Measurements from ENCODE around the gene CRTC1. TPM values are rescaled to one million over a fixed set of nuclear protein-coding genes. Genes with fewer than 3 reads are reported as not detected.

The CRTC1 gene
- total RNA-seq, 1 donor from 2014 or later: 7.0 TPM

DNA sequence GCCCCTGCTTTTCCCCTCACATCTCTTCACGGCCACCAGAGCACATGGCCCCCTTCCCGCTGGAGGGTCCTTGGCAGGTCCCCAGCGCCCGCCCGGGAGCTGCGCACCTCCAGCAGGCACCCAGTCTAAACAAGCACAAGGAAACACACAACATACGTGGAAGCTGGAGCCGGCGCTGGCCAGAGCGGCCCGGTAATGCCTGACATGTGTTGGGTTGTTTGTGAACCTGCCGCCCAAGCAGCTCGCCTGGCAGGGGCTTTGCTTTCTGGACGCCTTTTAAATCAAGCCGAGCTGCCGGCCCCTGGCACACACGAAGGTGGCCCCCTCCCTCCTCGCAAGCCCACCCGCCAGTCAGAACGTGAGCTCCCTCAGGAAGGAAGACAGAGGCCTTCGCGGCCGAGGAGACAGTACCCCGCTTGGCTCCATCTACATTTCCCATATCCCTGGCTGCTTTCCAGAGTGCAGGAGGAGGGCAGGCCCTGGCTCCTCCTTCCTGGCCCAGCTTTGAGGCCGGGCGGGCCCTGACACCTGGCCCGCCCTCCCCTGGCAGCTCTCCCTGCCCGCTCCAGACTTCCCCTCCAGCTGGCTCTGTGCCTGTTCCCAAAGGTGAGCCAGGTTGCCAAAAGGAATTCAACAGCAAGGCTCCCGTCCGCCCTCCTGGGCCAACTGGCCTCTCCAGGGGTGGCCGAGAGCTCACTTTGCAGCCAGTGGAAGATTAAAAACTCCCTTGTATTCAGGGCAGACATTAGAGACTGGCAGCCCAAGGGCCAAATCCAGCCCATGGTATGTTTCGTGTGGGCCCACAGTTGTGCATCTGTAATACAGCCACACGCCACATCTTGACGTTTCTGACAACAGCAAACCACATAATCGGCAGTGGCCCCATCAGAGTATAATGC, 78.9 kb downstream of the CRTC1 start:
- Mint-ChIP-seq H3K4me1 (ENCODE audit: low read depth) (no peaks in the 10 kb centered on the region), H3K36me3 (ENCODE audit: low read depth) (no peaks in the 10 kb centered on the region), H3K27ac (no peak overlapping the region)

DNA sequence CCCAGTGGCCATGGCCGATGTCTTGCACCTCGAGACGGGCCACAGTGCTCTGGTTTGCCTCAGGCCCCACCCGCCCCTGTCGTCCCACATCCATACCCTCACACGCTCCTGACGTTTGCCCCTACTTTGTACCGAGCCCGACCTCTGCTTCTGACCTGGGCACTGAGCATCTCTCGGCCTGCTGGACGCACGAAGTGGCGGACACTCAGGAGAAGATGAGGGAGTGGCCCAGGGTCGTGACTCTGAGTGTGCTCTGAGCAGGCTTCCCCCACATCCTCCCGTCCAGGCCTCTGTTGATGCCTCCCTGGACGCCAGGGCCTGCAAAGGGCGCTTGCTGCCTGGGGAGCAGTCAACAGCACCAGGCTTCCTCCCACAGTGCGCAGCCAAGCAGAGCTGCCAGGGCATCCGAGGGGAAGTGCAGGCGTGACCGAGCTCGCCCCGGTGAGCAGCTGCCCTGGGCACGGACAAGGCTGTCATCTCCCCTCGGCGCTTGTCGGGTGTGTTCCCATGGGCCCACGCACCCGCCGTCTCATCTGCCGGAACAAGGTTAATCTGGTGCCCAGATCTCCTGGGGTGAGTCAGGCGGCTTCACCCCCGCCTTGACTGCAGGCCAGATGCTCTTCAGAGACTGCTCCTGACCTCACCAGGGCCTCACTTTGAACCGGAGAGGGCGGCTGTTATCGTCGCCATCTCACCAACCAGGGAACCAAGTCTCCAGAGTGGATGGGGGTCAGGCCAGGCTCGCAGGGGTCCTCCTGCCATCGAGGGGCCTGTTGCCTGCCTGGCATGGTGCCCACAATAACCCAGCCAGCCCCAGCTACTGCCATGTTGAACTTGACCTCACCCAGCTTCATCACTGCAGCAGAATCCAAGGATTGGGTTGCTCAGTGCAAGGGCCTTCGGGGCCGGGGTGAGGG, 80.5 kb downstream of the CRTC1 start:
- intact Hi-C loops (cut with micrococcal nuclease): no loop called here
- no peak overlapping the region for H3K27ac Mint-ChIP-seq
- H3K36me3 Mint-ChIP-seq (ENCODE audit: low read depth): no peaks in the 10 kb centered on the region
- DNase-seq (ENCODE audit: low spot score): no peak
- H3K27me3 Mint-ChIP-seq (ENCODE audit: low read depth): no peaks in the 10 kb centered on the region
- no peak overlapping the region for H3K4me3 Mint-ChIP-seq (ENCODE audit: low read depth)
- H3K9me3 Mint-ChIP-seq: no peaks in the 10 kb centered on the region
- H3K4me1 Mint-ChIP-seq (ENCODE audit: low read depth): no peaks in the 10 kb centered on the region

More for the DNA sequence above, 78.9 kb downstream of the CRTC1 start:
- intact Hi-C loops (cut with micrococcal nuclease): no loop called here
- Mint-ChIP-seq H3K27me3 (ENCODE audit: low read depth) (no peaks in the 10 kb centered on the region), H3K9me3 (no peaks in the 10 kb centered on the region), H3K4me3 (ENCODE audit: low read depth) (no peak overlapping the region)
- no peak for DNase-seq (ENCODE audit: low spot score)

DNA sequence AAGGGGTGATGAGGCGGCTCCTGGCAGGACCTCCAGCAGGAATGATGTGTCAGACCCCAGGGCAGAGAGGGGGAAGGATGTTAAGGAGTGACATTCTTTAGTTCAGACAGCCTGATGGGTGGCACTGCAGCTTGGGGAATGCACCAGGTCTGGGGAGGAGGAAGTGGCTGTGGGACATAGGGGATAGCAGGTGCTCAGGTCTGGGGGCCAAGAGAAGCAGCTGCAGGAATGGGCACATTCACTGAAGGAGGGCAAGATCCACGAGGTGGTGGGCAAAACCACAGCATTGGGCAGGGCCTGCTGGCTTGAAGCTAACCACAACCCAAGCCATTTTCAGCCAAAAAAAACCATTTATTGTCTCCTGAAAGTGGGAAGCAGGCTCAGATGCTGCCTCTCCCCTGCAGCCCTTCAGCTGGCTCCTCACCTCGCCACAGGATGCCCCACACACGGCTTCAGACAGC, 81.1 kb downstream of the CRTC1 start:
- H3K4me3 Mint-ChIP-seq (ENCODE audit: low read depth): no peak overlapping the region
- H3K27ac Mint-ChIP-seq: no peak overlapping the region
- no peaks in the 10 kb centered on the region for H3K36me3 Mint-ChIP-seq (ENCODE audit: low read depth)
- intact Hi-C loops (cut with micrococcal nuclease): no loop called here
- DNase-seq (ENCODE audit: low spot score): no peak
- no peaks in the 10 kb centered on the region for H3K27me3 Mint-ChIP-seq (ENCODE audit: low read depth)
- H3K9me3 Mint-ChIP-seq: no peaks in the 10 kb centered on the region
- no peaks in the 10 kb centered on the region for H3K4me1 Mint-ChIP-seq (ENCODE audit: low read depth)

DNA sequence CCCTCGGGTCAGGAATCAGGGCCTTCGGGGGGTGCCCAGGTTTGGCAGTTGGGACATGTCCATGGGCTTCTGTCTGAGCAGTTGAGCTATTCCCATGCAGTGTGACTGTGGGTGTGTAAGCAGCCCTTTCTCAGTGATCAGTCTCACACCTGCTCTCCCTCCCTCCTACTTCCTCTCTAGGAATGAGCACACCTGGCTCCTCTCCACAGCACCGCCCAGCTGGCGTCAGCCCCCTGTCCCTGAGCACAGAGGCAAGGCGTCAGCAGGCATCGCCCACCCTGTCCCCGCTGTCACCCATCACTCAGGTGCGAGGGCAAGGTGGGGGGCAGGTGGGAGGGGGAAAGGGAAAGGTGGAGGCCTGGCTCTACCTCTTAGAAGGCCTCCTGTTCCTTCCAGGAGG, 81.7 kb downstream of the CRTC1 start:
- H3K4me1 Mint-ChIP-seq (ENCODE audit: low read depth): no peaks in the 10 kb centered on the region
- no peak for DNase-seq (ENCODE audit: low spot score)
- no peaks in the 10 kb centered on the region for H3K36me3 Mint-ChIP-seq (ENCODE audit: low read depth)
- no peak overlapping the region for H3K27ac Mint-ChIP-seq
- no peak overlapping the region for H3K4me3 Mint-ChIP-seq (ENCODE audit: low read depth)
- no peaks in the 10 kb centered on the region for H3K9me3 Mint-ChIP-seq
- no peaks in the 10 kb centered on the region for H3K27me3 Mint-ChIP-seq (ENCODE audit: low read depth)
- intact Hi-C loops (cut with micrococcal nuclease): no loop called here

DNA sequence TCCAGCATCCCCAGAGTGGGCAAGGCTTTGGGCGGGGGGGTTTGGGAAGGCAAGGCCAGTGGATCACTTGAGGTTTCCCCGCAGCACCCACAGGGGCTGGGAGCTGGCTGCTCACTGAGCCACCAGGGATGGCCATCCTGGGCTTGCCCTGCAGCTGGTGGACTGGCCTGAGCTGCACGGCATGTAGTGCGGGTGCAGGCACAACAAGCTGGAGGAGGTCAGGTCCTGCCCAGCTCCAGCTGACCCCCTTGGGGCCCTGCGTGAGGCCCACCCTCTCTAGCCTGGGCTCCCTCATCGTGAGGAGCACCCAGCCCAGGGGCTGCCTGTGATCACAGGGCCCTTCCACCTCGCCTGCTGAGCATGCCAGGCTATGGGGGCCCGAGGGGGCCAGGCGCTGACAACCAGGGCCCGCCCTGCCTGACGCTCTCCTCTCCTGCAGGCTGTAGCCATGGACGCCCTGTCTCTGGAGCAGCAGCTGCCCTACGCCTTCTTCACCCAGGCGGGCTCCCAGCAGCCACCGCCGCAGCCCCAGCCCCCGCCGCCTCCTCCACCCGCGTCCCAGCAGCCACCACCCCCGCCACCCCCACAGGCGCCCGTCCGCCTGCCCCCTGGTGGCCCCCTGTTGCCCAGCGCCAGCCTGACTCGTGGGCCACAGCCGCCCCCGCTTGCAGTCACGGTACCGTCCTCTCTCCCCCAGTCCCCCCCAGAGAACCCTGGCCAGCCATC, 84.7 kb downstream of the CRTC1 start:
- no peak for DNase-seq (ENCODE audit: low spot score)
- H3K9me3 Mint-ChIP-seq: no peaks in the 10 kb centered on the region
- intact Hi-C loops (cut with micrococcal nuclease): no loop called here
- no peak overlapping the region for H3K27ac Mint-ChIP-seq
- no peak overlapping the region for H3K4me3 Mint-ChIP-seq (ENCODE audit: low read depth)
- H3K27me3 Mint-ChIP-seq (ENCODE audit: low read depth): no peaks in the 10 kb centered on the region
- no peaks in the 10 kb centered on the region for H3K36me3 Mint-ChIP-seq (ENCODE audit: low read depth)
- H3K4me1 Mint-ChIP-seq (ENCODE audit: low read depth): no peaks in the 10 kb centered on the region

DNA sequence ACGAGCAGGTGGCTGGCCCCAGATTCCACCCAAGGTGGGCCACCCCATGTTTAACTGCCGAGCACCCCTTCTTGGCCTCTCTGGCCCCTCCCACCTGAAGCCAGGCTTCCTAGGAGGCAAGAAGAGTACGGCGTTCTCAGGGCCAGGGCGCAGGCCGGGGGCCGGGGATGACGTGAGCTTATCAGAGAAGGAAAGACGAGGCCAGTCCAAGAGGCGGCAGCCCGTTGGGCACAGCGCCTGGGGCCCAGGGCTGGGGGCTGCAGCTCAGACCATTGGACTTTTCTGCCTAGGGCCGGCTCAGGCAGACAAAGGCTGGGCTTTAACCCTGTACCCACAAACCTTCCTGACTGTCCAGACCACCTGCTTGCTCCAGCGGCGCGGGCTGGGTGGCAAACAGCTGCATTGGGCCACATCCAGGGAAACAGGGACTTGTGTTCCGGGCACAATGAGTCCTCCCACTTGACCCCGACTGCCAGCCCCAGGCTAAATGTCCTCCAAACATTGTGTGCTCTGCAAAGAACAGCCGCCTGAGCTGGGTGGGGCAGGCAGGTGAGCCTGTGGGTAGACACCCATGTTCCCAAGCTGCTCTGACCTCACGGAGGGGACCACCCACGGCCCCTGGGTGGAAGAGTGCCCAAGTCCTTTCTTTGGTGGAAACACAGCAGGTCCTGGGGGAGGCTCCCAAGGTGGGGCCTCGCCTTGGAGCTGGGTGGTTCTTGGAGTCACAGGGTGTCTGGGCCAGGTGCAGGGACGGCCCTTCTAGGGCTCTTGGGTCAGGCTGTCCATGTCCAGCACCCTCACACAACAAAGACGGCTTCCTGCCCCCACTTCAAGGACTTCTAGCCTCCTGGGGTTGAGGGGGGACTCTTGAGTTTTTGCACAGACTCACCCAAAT, 85.8 kb downstream of the CRTC1 start:
- H3K9me3 Mint-ChIP-seq: no peaks in the 10 kb centered on the region
- no peaks in the 10 kb centered on the region for H3K27me3 Mint-ChIP-seq (ENCODE audit: low read depth)
- no peak overlapping the region for H3K27ac Mint-ChIP-seq
- H3K4me1 Mint-ChIP-seq (ENCODE audit: low read depth): no peaks in the 10 kb centered on the region
- DNase-seq (ENCODE audit: low spot score): no peak
- H3K4me3 Mint-ChIP-seq (ENCODE audit: low read depth): no peak overlapping the region
- H3K36me3 Mint-ChIP-seq (ENCODE audit: low read depth): no peaks in the 10 kb centered on the region
- intact Hi-C loops (cut with micrococcal nuclease): no loop called here

DNA sequence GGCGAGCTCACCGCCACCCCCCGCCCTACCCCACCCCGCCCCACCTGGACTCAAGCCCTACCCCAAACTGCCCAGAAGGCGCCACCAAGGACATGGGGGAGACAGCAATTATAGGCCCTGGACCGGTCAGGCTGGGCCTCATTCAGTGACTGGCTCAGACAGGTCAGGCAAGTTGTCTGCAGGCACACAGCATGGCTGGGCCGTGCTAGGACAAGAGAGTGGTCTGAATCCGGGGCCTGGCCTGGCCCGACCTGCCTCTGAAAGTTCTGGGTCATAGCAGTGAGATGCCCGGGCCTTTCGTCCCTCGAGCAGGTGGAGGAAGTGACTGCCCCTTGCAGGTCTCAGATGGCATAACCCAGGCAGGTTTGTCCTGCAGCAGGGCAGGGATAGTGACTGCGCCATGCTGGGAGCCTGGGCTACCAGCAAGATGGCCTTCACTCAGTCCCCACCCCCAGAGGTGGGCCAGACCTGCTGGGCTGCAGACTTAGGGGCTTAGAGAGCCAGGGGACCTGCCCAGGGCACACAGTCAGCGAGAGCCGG, 86.6 kb downstream of the CRTC1 start:
- H3K9me3 Mint-ChIP-seq: no peaks in the 10 kb centered on the region
- DNase-seq (ENCODE audit: low spot score): no peak
- intact Hi-C loops (cut with micrococcal nuclease): no loop called here
- H3K27me3 Mint-ChIP-seq (ENCODE audit: low read depth): no peaks in the 10 kb centered on the region
- H3K27ac Mint-ChIP-seq: no peak overlapping the region
- no peak overlapping the region for H3K4me3 Mint-ChIP-seq (ENCODE audit: low read depth)
- H3K4me1 Mint-ChIP-seq (ENCODE audit: low read depth): no peaks in the 10 kb centered on the region
- no peaks in the 10 kb centered on the region for H3K36me3 Mint-ChIP-seq (ENCODE audit: low read depth)

DNA sequence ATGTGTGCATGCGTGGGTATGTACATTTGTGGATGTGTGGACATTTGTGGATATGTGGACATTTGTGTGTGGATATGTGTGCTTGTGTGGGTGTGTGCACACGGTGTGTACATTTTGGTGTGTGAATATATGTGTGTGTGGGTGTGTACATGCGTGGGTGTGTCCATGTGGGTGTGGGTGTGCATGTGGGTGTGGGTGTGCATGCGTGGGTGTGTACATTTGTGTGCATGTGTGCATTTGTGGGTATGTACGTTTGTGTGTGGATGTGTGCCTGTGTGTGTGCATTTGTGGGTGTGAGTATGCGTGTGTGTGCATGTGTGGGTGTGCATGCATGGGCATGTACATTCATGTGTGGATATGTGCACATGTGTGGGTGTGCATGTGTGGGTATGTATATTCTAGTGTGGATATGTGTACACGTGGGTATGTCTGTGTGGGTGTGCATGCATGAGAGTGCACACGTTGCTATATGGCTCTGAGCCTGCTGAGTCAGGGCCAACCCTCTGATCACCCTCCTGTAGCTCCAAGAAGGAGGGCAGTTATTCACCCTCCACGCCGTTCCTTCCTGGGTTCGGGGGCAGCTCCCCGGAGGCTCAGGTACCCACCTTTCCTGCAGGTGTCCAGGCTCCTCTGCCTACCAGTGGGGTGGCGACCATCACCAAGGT, 87.3 kb downstream of the CRTC1 start:
- no peaks in the 10 kb centered on the region for H3K36me3 Mint-ChIP-seq (ENCODE audit: low read depth)

DNA sequence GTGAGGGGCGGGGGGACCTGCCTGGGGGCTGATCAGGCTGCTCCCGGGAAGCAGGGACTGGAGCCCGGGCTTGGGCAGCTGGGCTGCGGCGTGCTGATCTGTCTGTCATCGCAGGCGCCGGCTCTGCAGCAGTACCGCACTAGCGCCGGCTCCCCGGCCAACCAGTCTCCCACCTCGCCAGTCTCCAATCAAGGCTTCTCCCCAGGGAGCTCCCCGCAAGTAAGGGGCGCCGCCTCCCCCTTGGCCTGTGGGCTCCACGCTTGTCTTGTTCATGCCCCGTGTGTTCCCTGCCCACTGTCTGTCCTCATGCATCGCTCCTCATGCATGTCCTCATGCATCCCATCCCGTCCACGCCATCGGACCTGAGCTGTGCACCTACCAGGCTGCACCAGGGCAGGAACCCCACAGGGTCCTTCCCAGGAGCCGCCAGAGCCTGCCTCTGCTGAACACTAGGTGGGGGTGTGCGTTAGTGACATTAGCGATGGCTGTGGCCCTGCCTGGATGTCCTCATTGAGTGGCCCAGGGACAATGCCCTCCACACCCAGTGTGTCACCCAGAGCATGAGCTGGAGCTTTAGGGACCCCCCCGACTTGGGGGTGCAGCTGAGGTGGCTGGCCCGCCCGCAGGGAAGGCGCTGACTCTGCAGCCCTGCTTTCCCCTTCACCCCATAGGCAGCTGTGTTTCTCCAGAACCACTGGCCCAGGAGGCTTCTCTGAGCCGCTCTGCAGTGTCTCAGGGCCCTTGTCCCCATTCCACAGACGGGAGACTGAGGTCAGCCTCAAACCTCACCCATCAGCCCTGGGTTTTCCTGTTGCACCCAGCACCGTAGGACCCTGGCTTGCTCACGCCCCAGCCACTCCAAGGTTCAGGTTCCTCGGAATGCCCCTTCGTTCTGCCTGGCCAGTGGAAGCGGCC, 88.1 kb downstream of the CRTC1 start:
- intact Hi-C loops (cut with micrococcal nuclease): no loop called here
- H3K4me1 Mint-ChIP-seq (ENCODE audit: low read depth): no peaks in the 10 kb centered on the region

More for the DNA sequence above, 87.3 kb downstream of the CRTC1 start:
- Mint-ChIP-seq H3K9me3 (no peaks in the 10 kb centered on the region), H3K4me3 (ENCODE audit: low read depth) (no peak overlapping the region), H3K27ac (no peak overlapping the region), H3K4me1 (ENCODE audit: low read depth) (no peaks in the 10 kb centered on the region), H3K27me3 (ENCODE audit: low read depth) (no peaks in the 10 kb centered on the region)
- DNase-seq (ENCODE audit: low spot score): no peak
- intact Hi-C loops (cut with micrococcal nuclease): no loop called here

DNA sequence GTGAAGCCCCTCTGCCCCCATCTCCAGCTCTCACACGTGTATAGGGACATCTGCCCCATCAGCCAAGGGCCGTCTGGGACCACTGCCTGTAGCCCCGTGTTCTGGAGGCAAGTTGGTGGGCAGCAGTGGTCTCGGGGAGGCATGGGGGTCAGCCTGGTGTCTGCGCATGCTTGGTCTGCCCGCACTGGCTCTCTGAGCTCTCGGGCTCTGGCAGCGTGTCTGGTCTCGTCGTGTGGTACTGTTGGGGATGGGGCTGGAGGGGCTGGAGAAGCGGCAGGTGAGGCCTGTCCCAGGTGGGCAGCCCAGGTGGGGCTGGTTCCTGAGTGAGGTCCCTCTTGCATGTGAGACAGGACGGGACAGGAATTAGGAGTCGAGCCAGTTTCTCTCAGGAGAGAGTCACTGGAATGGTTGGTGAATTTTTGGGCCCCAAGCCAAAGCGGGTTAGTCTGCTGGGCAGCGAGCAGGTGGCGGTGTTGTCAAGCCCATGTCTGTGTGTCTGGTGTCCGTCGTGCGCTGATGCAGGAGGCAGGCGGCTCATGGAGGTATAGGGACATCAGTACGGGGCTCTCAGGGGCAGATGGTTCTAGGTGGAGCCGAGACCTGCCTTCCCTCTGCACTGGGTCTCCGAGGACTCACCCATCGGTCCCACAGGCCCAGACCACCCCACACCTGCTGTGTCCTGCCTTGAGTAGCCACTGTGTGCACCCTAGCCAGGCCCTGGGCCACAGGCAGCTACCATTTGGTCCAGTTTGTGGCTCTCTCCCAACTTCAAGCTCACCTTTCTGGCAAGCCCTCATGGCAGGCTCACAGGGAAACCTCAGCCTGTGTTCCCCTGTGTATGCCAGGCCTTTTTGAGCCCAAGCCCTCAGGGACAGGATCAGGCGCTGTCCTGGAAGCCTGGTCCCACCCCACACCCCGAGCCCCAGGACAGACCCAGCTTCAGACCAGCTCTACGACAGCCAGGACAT, 89.4 kb downstream of the CRTC1 start:
- Mint-ChIP-seq H3K4me3 (ENCODE audit: low read depth) (no peak overlapping the region), H3K36me3 (ENCODE audit: low read depth) (no peaks in the 10 kb centered on the region), H3K27me3 (ENCODE audit: low read depth) (peaks cover 2% of the 10 kb centered on the region), H3K27ac (no peak overlapping the region), H3K4me1 (ENCODE audit: low read depth) (no peaks in the 10 kb centered on the region), H3K9me3 (no peaks in the 10 kb centered on the region)
- DNase-seq (ENCODE audit: low spot score): no peak
- intact Hi-C loops (cut with micrococcal nuclease): no loop called here

More for the DNA sequence above, 88.1 kb downstream of the CRTC1 start:
- H3K27ac Mint-ChIP-seq: no peak overlapping the region
- H3K36me3 Mint-ChIP-seq (ENCODE audit: low read depth): no peaks in the 10 kb centered on the region
- no peaks in the 10 kb centered on the region for H3K9me3 Mint-ChIP-seq
- no peak overlapping the region for H3K4me3 Mint-ChIP-seq (ENCODE audit: low read depth)
- H3K27me3 Mint-ChIP-seq (ENCODE audit: low read depth): no peaks in the 10 kb centered on the region
- no peak for DNase-seq (ENCODE audit: low spot score)
